Measurements from ENCODE around the gene DACT2. TPM values are rescaled to one million over a fixed set of nuclear protein-coding genes. Genes with fewer than 3 reads are reported as not detected.

Gene DACT2
- total and polyA plus RNA-seq, 2 donors (not counting 1 experiment from before 2014, with no cell fraction given) = not detected

GRCh38 chr6:168258795-168259194 lies 60.8 kb downstream of the DACT2 start:
- Histone ChIP-seq H3K36me3 (ENCODE audit: control insufficient read depth, insufficient read depth, low read length) (no peaks in the 10 kb centered on the region), H3K9me3 (ENCODE audit: control insufficient read depth, insufficient read depth, low read depth, low read length) (no peaks in the 10 kb centered on the region), H4K20me1 (ENCODE audit: control insufficient read depth, extremely low read depth, insufficient read depth, low read length) (no peaks in the 10 kb centered on the region), H3K4me3 (replicated peaks in 1 of 4; ENCODE audit: control extremely low read depth in 1 of 4, insufficient read depth in 1 of 4, low read depth in 3 of 4, low read length in 4 of 4) (no peak overlapping the region), H2AFZ (ENCODE audit: low read length) (no peak overlapping the region), H3K4me2 (ENCODE audit: extremely low read depth, insufficient read depth, low read length) (no peak overlapping the region), H3K4me1 (ENCODE audit: control insufficient read depth, extremely low read depth, insufficient read depth, low read length) (no peaks in the 10 kb centered on the region), H3K79me2 (ENCODE audit: control insufficient read depth, insufficient read depth, low read length) (no peaks in the 10 kb centered on the region), H3K9ac (ENCODE audit: insufficient read depth, low read length) (no peak overlapping the region), H3K27me3 (ENCODE audit: control insufficient read depth, insufficient read depth, low read length) (no peaks in the 10 kb centered on the region), H3K27ac (ENCODE audit: insufficient read depth, low read length) (no peak overlapping the region)
- DNase-seq (ENCODE audit: low read depth in 2 of 2) = no peak
- no peak for TF ChIP-seq EZH2 (IDR thresholded peaks at IDR 0.05; ENCODE audit: low read length, missing control alignments)
- TF ChIP-seq, protein P1, sequence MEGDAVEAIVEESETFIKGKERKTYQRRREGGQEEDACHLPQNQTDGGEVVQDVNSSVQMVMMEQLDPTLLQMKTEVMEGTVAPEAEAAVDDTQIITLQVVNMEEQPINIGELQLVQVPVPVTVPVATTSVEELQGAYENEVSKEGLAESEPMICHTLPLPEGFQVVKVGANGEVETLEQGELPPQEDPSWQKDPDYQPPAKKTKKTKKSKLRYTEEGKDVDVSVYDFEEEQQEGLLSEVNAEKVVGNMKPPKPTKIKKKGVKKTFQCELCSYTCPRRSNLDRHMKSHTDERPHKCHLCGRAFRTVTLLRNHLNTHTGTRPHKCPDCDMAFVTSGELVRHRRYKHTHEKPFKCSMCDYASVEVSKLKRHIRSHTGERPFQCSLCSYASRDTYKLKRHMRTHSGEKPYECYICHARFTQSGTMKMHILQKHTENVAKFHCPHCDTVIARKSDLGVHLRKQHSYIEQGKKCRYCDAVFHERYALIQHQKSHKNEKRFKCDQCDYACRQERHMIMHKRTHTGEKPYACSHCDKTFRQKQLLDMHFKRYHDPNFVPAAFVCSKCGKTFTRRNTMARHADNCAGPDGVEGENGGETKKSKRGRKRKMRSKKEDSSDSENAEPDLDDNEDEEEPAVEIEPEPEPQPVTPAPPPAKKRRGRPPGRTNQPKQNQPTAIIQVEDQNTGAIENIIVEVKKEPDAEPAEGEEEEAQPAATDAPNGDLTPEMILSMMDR (conservative IDR thresholded peaks at IDR 0.05 in 1 of 2, IDR thresholded peaks at IDR 0.05 in 1 of 2; ENCODE audit: low read depth in 1 of 2, low read length in 2 of 2) = no peak

GRCh38 chr6:168256940-168257339 lies 62.6 kb downstream of the DACT2 start:
- Histone ChIP-seq H3K27me3 (ENCODE audit: control insufficient read depth, insufficient read depth, low read length) (no peaks in the 10 kb centered on the region), H3K36me3 (ENCODE audit: control insufficient read depth, insufficient read depth, low read length) (no peaks in the 10 kb centered on the region), H2AFZ (ENCODE audit: low read length) (no peak overlapping the region), H3K9me3 (ENCODE audit: control insufficient read depth, insufficient read depth, low read depth, low read length) (no peaks in the 10 kb centered on the region), H4K20me1 (ENCODE audit: control insufficient read depth, extremely low read depth, insufficient read depth, low read length) (no peaks in the 10 kb centered on the region), H3K4me3 (replicated peaks in 1 of 4; ENCODE audit: control extremely low read depth in 1 of 4, insufficient read depth in 1 of 4, low read depth in 3 of 4, low read length in 4 of 4) (no peak overlapping the region), H3K79me2 (ENCODE audit: control insufficient read depth, insufficient read depth, low read length) (no peaks in the 10 kb centered on the region), H3K9ac (ENCODE audit: insufficient read depth, low read length) (no peak overlapping the region), H3K27ac (ENCODE audit: insufficient read depth, low read length) (no peak overlapping the region), H3K4me2 (ENCODE audit: extremely low read depth, insufficient read depth, low read length) (no peak overlapping the region), H3K4me1 (ENCODE audit: control insufficient read depth, extremely low read depth, insufficient read depth, low read length) (no peaks in the 10 kb centered on the region)
- TF ChIP-seq EZH2 (IDR thresholded peaks at IDR 0.05; ENCODE audit: low read length, missing control alignments) = no peak
- TF ChIP-seq, protein P1 (conservative IDR thresholded peaks at IDR 0.05 in 1 of 2, IDR thresholded peaks at IDR 0.05 in 1 of 2; ENCODE audit: low read depth in 1 of 2, low read length in 2 of 2) = no peak
- DNase-seq (ENCODE audit: low read depth in 2 of 2) = no peak

Other genes starting within 250 kb of the DACT2 start
- not detected in 2 replicates for gene FRMD1, start 240.6 kb downstream of the DACT2 start, total RNA-seq
- gene FRMD1, start 240.6 kb downstream of the DACT2 start, polyA plus RNA-seq = not detected in 2 replicates
- gene SMOC2, start 121.4 kb upstream of the DACT2 start, total RNA-seq = under 0.01 TPM in 1 of 2 replicates, not detected in the other
- gene SMOC2, start 121.4 kb upstream of the DACT2 start, polyA plus RNA-seq = 0.02 TPM in 1 of 2 replicates, not detected in the other